Left kidney (tissue), 8 donors: ENCODE results near the gene RABEP2. TPM values are rescaled to one million over a fixed set of nuclear protein-coding genes. Genes with fewer than 3 reads are reported as not detected.
A peak's percentile ranks its signal among the peaks of the same experiment; 100 is the strongest.
"Not testable (repeated sequence)": the region's sequence is repeated elsewhere in the genome, so short reads cannot be mapped to it uniquely, and the experiment has no call there.

ENCODE experiments used
- DNase-seq: peaks from one replicate; pipeline ENCODE4 v3.0.0-alpha.2; 2013
- long read RNA-seq, 8 donors: transcript quantifications; one replicate each; lab custom pipeline, GENCODE V29; 2026
- polyA plus RNA-seq: library from polyadenylated mRNA; unstranded; fragments of 120-200 nt; gene quantifications from one replicate; pipeline ENCODE4 v1.2.1, GENCODE V29; 2013; ENCODE audit not compliant: insufficient read length

RABEP2 gene
- polyA plus RNA-seq, result 23.3 TPM
- long read RNA-seq, donor 1, partial matches to known transcripts, result 0 of 8 reads
- long read RNA-seq, donor 1, other reads (novel, unspliced or antisense), result 5 of 8 reads
- long read RNA-seq, donor 2, result 0 reads
- long read RNA-seq, donor 3, partial matches to known transcripts, result 0 of 2 reads
- long read RNA-seq, donor 3, other reads (novel, unspliced or antisense), result 0 of 2 reads
- long read RNA-seq, donor 4, result 0 reads
- long read RNA-seq, donor 5, partial matches to known transcripts, result 20 of 40 reads
- long read RNA-seq, donor 5, other reads (novel, unspliced or antisense), result 18 of 40 reads
- long read RNA-seq, donor 6, partial matches to known transcripts, result 5 of 14 reads
- long read RNA-seq, donor 6, other reads (novel, unspliced or antisense), result 6 of 14 reads
- long read RNA-seq, donor 7, partial matches to known transcripts, result 9 of 10 reads
- long read RNA-seq, donor 7, other reads (novel, unspliced or antisense), result 0 of 10 reads
- long read RNA-seq, donor 8, partial matches to known transcripts, result 0 of 2 reads
- long read RNA-seq, donor 8, other reads (novel, unspliced or antisense), result 0 of 2 reads

DNA sequence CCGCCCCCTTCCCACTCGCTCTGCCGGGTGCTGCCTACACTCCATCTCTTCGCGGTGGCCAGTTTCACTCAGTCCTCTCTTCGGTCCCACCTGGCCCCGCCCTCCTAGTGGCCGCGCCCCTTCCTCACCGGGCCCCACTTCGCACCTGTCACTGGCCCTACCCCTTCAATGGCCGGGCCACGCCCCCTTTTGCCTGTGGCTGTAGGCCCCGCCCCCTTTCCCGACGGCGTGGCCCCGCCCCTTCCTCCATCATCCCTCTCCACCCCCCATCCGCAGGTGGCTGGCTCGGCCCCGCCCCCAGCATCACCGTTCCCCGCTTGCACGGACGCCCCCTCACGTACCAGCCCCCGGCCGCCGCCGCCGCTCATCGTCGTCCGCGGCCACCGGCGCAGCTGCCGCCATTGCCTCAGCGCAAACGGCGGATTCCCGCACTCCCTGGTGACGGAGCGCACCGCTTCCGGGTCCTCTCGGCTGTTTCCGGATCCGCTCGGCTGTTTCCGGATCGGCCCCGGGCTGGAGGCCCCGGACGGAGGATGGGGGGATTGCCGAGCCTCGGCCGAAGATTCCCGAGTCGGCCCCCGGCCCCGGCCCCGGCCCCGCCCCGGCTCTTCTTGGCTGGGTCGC is at the start of gene RABEP2:
Gene RABEP2, minus strand, starts transcription at position 477 of the 624 bp plus-strand sequence. Its CDS starts 75 bp downstream, at position 402.
- peak; percentile 89 for DNase-seq

DNA sequence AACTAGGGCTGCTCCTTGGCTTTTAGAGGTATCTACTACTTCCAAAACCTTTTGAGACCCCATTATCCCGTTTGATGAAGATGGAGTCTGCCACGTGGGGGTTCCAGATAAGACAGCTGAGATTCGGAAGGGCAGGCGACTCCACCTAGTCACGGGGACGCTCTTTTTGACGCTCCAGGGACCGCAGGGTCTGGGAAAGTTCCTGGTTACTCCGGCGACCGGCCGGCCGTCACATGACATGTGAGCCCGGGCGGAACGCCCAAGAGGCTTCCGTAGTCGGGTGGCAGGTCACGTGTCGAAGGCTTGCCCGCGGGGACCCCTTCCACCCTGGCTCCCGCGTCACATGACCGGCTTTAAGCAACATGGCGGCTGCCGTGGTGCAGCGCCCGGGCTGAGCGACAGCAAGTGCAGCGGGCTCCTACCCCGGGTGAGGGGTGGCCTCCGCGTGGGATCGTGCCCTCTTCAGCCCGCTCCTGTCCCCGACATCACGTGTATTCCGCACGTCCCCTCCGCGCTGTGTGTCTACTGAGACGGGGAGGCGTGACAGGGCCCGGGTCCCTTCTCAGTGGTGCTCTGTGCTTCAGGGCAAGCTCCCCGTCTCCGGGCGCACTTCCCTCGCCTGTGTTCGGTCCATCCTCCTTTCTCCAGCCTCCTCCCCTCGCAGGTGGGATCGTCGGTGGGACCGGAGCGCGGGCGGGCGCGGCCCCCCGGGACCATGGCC is 49.6 kb upstream of the RABEP2 start, which contains the start of gene SPNS1:
Gene SPNS1, plus strand, starts transcription at position 342 of the 721 bp plus-strand sequence. Its CDS starts 374 bp downstream, at position 716.
- peak; percentile 95 for DNase-seq

- peak; percentile 52 for DNase-seq
Measured at GRCh38 chr16:28974007-28974436, 49.0 kb upstream of the RABEP2 start.

DNA sequence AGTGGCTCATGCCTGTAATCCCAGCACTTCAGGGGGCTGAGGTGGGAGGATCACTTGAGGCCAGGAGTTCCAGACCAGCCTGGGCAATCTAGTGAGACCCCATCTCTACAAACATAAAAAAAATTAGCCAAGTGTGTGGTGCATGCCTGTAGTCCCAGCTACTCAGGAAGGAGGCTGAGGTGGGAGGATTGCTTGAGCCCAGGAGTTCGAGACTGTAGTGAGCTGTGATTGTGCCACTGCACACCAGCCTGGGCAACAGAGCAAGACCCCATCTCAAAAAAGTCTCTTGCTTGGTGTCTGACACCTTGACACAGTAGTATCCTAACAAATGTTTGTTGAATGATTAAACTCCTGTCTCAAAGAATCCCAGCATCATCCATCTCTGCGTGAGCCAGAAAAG is 44.7 kb upstream of the RABEP2 start:
- not testable (repeated sequence) for DNase-seq

- DNase-seq, result no peak
Measured at GRCh38 chr16:28967156-28967555, 42.1 kb upstream of the RABEP2 start.

DNA sequence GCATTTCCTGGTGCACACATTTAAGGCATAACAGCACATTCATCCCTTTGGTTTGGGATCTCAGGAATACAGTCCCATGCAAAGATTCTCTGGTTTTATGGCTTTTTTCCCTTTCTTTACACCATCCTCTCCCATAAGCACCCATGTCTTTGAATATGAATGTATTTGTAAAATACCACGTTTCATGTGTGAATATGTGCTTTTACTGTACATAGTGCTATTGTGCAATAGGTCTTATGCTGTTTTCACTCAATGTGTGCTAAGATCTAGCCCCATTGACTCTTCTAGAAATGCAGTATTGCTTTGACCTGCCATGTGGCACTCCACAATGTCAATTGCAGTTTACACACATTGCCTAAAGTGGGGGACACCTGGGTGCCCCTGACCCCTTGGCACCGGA is 39.5 kb upstream of the RABEP2 start:
- DNase-seq, result no peak

GRCh38 chr16:28964072-28964471 is 39.0 kb upstream of the RABEP2 start:
- no peak for DNase-seq

GRCh38 chr16:28958836-28959235 is 33.8 kb upstream of the RABEP2 start:
- DNase-seq, result no peak

- no peak for DNase-seq
Measured at GRCh38 chr16:28958216-28958615, 33.2 kb upstream of the RABEP2 start.

DNA sequence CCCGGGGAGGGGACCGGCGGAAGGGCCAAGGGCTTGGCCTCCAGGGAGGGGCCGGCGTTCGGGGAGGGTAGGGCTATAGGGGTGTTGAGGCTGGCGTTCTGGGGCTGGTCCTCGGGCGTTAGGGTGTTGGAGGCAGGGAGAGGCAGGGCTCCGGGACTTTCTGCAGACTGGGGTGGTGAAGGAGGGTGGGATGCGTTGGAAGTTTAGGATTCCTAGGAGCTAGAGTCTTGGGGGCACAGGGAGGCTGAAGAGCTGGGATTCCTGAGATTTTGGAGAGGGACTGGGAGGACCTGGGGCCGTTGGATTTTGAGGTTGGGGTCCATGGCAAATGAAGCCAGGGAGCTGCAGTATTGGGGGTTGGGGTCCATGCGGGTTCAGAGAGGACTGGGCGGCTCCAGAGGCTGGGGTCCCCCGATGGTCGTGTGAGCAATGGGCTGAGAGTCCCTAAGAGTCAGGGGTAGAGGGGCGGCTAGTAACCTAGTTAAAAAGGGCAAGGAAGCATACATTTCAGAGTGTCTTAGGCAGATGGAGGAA is 26.4 kb upstream of the RABEP2 start:
- DNase-seq, result no peak

DNA sequence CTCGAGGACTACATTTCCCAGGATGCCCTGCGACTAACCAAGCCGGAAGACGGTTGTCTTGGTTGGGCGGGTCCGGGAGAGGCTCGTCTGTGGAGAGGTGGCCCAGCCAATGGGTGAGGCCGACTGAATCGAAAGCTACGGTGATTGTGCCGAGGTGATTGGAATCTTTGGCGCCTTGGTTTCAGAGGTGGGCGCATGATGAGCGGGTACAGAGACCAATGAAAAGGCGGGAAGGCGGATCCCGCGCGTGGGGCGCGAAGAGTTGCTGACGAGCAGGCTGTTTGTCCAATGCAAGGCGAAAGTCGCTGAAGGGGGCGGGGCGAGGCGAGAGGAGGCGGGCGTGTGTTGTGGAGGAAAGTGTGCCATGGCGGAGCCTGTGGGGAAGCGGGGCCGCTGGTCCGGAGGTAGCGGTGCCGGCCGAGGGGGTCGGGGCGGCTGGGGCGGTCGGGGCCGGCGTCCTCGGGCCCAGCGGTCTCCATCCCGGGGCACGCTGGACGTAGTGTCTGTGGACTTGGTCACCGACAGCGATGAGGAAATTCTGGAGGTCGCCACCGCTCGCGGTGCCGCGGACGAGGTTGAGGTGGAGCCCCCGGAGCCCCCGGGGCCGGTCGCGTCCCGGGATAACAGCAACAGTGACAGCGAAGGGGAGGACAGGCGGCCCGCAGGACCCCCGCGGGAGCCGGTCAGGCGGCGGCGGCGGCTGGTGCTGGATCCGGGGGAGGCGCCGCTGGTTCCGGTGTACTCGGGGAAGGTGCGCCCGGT is 25.8 kb upstream of the RABEP2 start, which contains the start of gene NFATC2IP:
Gene NFATC2IP, plus strand, starts transcription at position 290 of the 762 bp plus-strand sequence. Its CDS starts 75 bp downstream, at position 365.
- DNase-seq, result peak; percentile 99

GRCh38 chr16:28946681-28947080 is 21.6 kb upstream of the RABEP2 start:
- no peak for DNase-seq

DNA sequence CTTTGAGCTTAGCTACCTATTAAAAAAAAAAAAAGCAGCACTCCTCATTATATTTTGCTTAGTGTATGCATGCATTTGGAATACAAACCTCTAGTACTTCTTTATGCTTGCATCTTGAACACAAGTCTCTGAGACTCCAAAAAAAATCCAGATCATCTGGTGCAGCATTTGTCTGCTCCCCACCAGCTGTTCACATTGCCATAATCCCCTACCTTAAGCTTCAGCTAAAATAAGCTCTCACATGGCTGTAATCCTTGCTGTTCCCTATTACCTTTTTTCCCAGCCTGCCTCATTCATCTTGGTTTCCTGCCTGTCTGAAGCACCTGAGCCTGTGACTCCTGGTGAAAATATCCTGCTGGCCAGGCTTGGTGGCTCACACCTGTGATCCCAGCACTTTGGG is 18.2 kb upstream of the RABEP2 start:
- DNase-seq, result no peak

DNA sequence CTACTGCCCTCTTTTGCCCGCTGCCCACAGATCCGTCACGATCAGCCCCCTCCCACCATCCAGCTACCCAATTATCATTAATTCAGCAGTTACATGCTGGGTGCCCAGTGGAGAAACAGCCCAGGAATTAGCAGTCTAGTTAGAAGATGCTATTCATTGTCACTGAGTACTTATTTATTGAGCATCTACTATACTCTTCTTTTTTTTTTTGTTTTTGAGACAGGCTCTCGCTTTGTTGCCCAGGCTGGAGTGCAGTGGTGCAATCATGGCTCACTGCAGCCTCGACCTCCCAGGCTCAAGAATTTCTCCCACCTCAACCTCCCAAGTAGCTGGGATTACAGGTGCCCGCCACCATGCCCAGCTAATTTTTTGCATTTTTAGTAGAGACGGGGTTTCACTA is 14.8 kb upstream of the RABEP2 start:
- DNase-seq, result not testable (repeated sequence)

DNA sequence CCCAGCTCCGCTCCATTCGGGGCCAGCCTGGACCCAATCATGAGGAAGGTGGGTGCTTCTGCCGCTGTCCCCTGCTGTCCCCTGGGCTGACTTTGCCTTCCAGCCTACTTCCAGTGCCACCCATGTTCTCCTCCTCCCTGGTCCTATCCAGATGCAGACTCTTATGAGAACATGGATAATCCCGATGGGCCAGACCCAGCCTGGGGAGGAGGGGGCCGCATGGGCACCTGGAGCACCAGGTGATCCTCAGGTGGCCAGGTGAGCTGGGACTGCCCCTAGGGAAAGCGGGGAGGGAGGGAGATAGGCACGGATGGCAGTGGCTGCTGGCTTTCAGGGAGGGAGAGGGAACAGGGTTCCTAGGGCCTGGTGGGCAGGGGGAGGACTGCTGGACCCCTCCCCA is 13.7 kb upstream of the RABEP2 start:
- DNase-seq, result no peak

- no peak for DNase-seq
Measured at GRCh38 chr16:28937222-28937876, 12.3 kb upstream of the RABEP2 start.

DNA sequence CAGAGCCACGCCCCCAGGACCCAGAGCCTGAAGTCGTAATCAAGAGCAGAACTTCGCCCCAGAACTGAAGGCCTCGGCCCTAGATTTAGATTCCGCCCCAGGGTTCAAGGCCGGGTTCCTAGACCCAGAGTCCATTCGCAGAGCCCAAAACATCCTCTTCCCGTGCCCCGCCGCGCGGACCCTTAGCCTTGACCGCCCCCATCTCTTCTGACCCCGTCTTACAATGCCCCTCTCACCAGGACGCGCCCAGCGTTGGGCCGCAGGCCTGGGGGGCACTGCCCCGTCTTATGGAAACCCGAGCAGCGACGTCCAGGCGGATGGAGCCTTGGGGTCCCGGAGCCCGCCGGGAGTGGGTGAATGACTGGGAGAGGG is 11.7 kb upstream of the RABEP2 start:
- no peak for DNase-seq

DNA sequence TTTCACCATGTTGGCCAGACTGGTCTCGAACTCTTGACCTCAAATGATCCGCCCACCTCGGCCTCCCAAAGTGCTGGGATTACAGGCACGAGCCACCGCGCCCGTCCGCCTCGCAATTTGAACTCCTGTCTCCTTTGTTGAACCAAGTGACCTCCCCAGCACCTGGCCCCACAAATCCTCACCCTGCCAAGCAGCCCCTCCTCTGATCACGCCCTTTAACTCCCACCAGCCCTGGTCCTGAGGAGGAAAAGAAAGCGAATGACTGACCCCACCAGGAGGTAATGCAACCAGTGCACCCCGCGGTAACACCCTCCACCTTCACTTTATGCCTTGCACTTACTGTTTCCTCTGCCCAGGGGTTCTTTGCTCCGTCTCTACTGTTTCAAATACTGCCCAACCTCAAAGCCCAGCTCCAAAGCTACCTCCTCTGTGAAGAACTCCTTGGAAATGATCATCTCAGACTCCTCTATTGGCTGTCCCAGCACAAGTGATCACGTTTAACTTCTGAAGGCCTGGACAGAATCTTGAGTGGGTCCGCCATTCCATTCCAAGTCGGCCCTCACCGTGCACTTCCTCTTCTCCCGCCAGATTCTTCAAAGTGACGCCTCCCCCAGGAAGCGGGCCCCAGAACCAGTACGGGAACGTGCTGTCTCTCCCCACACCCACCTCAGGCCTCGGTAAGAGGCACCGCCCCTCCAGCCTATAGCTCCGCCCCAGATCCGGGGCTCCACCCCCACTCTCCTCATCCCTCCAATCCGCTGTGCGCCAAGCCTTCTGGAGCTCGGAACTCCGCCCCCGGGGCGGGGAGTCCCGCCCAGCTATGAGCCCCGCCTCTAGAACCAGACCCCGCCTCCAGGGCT is 11.1 kb upstream of the RABEP2 start:
- no peak for DNase-seq

- DNase-seq, result no peak
Measured at GRCh38 chr16:28935346-28935745, 10.3 kb upstream of the RABEP2 start.

DNA sequence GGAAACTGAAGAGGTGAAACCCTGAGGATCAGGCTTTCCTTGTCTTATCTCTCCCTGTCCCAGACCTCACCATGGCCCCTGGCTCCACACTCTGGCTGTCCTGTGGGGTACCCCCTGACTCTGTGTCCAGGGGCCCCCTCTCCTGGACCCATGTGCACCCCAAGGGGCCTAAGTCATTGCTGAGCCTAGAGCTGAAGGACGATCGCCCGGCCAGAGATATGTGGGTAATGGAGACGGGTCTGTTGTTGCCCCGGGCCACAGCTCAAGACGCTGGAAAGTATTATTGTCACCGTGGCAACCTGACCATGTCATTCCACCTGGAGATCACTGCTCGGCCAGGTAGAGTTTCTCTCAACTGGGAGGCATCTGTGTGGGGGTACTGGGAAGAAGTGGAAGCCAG is 8.1 kb upstream of the RABEP2 start:
- no peak for DNase-seq
